GM23338 (cell line): ENCODE measurements around the gene UBE3C. TPM values are rescaled to one million over a fixed set of nuclear protein-coding genes. Genes with fewer than 3 reads are reported as not detected.
"Not testable (repeated sequence)": the region's sequence is repeated elsewhere in the genome, so short reads cannot be mapped to it uniquely, and the experiment has no call there.

Source experiments
- ATAC-seq: fragments of 200-7000 bp; cut with Tn5 transposase; 3 replicates; pipeline ENCODE4 v1.9.1; 2020
- DNase-seq: peaks from one replicate; pipeline ENCODE4 v3.0.0-alpha.2; 2015; ENCODE audit warnings: low spot score
- H2AFZ ChIP-seq: fragments of 200-600 bp; sonication (generic); 2 replicates; pipeline ENCODE4 v1.8.0; 2016; ENCODE audit warnings: antibody characterized with exemption, mild to moderate bottlenecking, moderate library complexity
- H3F3A ChIP-seq: fragments of 200-600 bp; sonication (generic); replicated peaks from 2 replicates; pipeline ENCODE4 v1.8.0; 2017; ENCODE audit warnings: antibody characterized with exemption, mixed run types, low read depth
- H3K27ac ChIP-seq: fragments of 200-600 bp; sonication (generic); 2 replicates; pipeline ENCODE4 v1.6.1; 2016; ENCODE audit warnings: low read depth
- H3K27me3 ChIP-seq: fragments of 200-600 bp; sonication (generic); 2 replicates; pipeline ENCODE4 v1.8.0; 2016; ENCODE audit warnings: mild to moderate bottlenecking, mixed run types, moderate library complexity; ENCODE audit not compliant: insufficient read depth
- H3K36me3 ChIP-seq: fragments of 200-600 bp; sonication (generic); 2 replicates; pipeline ENCODE4 v1.8.0; 2016; ENCODE audit warnings: mild to moderate bottlenecking; ENCODE audit not compliant: insufficient read depth
- H3K4me1 ChIP-seq: fragments of 200-600 bp; sonication (generic); 2 replicates; pipeline ENCODE4 v1.8.0; 2016; ENCODE audit warnings: mild to moderate bottlenecking, moderate library complexity; ENCODE audit not compliant: insufficient read depth
- H3K4me2 ChIP-seq: fragments of 200-600 bp; sonication (generic); 2 replicates; pipeline ENCODE4 v1.7.1; 2017; ENCODE audit warnings: mixed run types
- H3K4me3 ChIP-seq: fragments of 200-600 bp; sonication (generic); 2 replicates; pipeline ENCODE4 v1.6.1; 2016; ENCODE audit warnings: mixed run types
- H3K79me2 ChIP-seq: fragments of 200-600 bp; sonication (generic); replicated peaks from 2 replicates; pipeline ENCODE4 v1.8.0; 2017; ENCODE audit warnings: mild to moderate bottlenecking; ENCODE audit not compliant: insufficient read depth
- H3K9me2 ChIP-seq: fragments of 200-600 bp; sonication (generic); 2 replicates; pipeline ENCODE4 v1.8.0; 2017; ENCODE audit not compliant: insufficient read depth
- H4K20me1 ChIP-seq: fragments of 200-600 bp; sonication (generic); replicated peaks from 2 replicates; pipeline ENCODE4 v1.8.0; 2017; ENCODE audit warnings: mild to moderate bottlenecking; ENCODE audit not compliant: insufficient read depth
- H3K27ac Mint-ChIP-seq: 2 replicates; pipeline ENCODE4 v1.8.0; 2020; ENCODE audit warnings: inconsistent platforms, mild to moderate bottlenecking, moderate library complexity, mixed read lengths
- H3K27me3 Mint-ChIP-seq: 3 replicates; pipeline ENCODE4 v1.8.0; 2022; ENCODE audit warnings: low read depth, mild to moderate bottlenecking, moderate library complexity, mixed read lengths, inconsistent platforms; ENCODE audit not compliant: insufficient read depth, poor library complexity
- H3K36me3 Mint-ChIP-seq: 3 replicates; pipeline ENCODE4 v1.8.0; 2021; ENCODE audit warnings: low read depth, mild to moderate bottlenecking, inconsistent platforms, moderate library complexity, mixed read lengths
- H3K4me1 Mint-ChIP-seq: 3 replicates; pipeline ENCODE4 v1.8.0; 2020; ENCODE audit warnings: mild to moderate bottlenecking, inconsistent platforms, mixed read lengths
- H3K4me3 Mint-ChIP-seq: 3 replicates; pipeline ENCODE4 v1.8.0; 2021; ENCODE audit warnings: moderate library complexity, mild to moderate bottlenecking, inconsistent platforms, mixed read lengths
- H3K9me3 Mint-ChIP-seq: 3 replicates; pipeline ENCODE4 v1.8.0; 2020; ENCODE audit warnings: moderate library complexity, mild to moderate bottlenecking, inconsistent platforms, mixed read lengths
- EZH2phosphoT487 ChIP-seq: fragments of 200-600 bp; sonication (generic); IDR thresholded peaks from one replicate; pipeline ENCODE4 v1.8.1; 2018; ENCODE audit warnings: antibody characterized with exemption; ENCODE audit not compliant: unreplicated experiment
- JUNB ChIP-seq: IDR thresholded peaks from one replicate; pipeline ENCODE4 v1.6.1; 2016; ENCODE audit warnings: antibody characterized with exemption; ENCODE audit not compliant: unreplicated experiment
- NANOG ChIP-seq: IDR thresholded peaks from 2 replicates; pipeline ENCODE4 v1.6.1; 2016; ENCODE audit warnings: antibody characterized with exemption, borderline replicate concordance
- POLR2AphosphoS5 ChIP-seq: IDR thresholded peaks from 2 replicates; pipeline ENCODE4 v1.6.1; 2016; ENCODE audit warnings: antibody characterized with exemption, low read depth
- STAT1 ChIP-seq: IDR thresholded peaks from one replicate; pipeline ENCODE4 v1.6.1; 2016; ENCODE audit warnings: antibody characterized with exemption; ENCODE audit not compliant: unreplicated experiment
- polyA plus RNA-seq: library from polyadenylated mRNA; unstranded; fragments of >200 nt; fragmentation: Nextera tagmentation; extraction: Ambion mirVana; gene quantifications from 2 replicates; pipeline ENCODE4 v1.2.1, GENCODE V29; 2016
- total RNA-seq: library from RNA; depleted of rRNA; stranded (reverse); fragments of >200 nt; shearing (Covaris generic); gene quantifications from 2 replicates; pipeline ENCODE4 v1.2.3, GENCODE V29; 2014
- TF ChIP-seq, protein P1 (sequence below), 2 experiments: fragments of 200-600 bp in 1 of 2; sonication (generic) in 1 of 2; conservative IDR thresholded peaks; 2 replicates each; pipeline versions ENCODE4 v1.5.1 to v1.6.1; 2016 to 2017; ENCODE audit warnings: antibody characterized with exemption in 2 of 2, low read depth in 2 of 2, mild to moderate bottlenecking in 2 of 2, moderate library complexity in 1 of 2

The UBE3C gene
- total and polyA plus RNA-seq, 2 experiments from 2014 or later, result 16.8 to 76.9 TPM

- H3K9me3 Mint-ChIP-seq, result no peaks in the 10 kb centered on the region
- Histone ChIP-seq H3K4me3 (no peak overlapping the region), H2AFZ (no peak overlapping the region), H3K9me2 (no peaks in the 10 kb centered on the region), H3K4me2 (no peak overlapping the region), H4K20me1 (0 out of 2 replicates have a peak, but pooled peaks cover 9% of the 10 kb centered on the region), H3K4me1 (peaks cover 5% of the 10 kb centered on the region; the same call in 1 of the 2 replicates), H3K27me3 (no peaks in the 10 kb centered on the region), H3F3A (peaks cover 23% of the 10 kb centered on the region), H3K36me3 (peaks cover 6% of the 10 kb centered on the region; the same call in 1 of the 2 replicates), H3K79me2 (no peaks in the 10 kb centered on the region), H3K27ac (peak overlapping the region; percentile 50; the same call in 1 of the 2 replicates)
- DNase-seq (no peak), ATAC-seq (peak; percentile 8)
- no peak overlapping the region for H3K4me3 Mint-ChIP-seq
- H3K27ac Mint-ChIP-seq, result 0 out of 2 replicates have a peak overlapping the region, but pooled peaks have one; percentile 5
- H3K27me3 Mint-ChIP-seq, result peaks cover 12% of the 10 kb centered on the region
- TF ChIP-seq EZH2phosphoT487, result no peak
- peaks cover 13% of the 10 kb centered on the region for H3K36me3 Mint-ChIP-seq
- H3K4me1 Mint-ChIP-seq, result peaks cover 21% of the 10 kb centered on the region
Measured at GRCh38 chr7:157272351-157273207, 133.9 kb downstream of the UBE3C start.

DNA sequence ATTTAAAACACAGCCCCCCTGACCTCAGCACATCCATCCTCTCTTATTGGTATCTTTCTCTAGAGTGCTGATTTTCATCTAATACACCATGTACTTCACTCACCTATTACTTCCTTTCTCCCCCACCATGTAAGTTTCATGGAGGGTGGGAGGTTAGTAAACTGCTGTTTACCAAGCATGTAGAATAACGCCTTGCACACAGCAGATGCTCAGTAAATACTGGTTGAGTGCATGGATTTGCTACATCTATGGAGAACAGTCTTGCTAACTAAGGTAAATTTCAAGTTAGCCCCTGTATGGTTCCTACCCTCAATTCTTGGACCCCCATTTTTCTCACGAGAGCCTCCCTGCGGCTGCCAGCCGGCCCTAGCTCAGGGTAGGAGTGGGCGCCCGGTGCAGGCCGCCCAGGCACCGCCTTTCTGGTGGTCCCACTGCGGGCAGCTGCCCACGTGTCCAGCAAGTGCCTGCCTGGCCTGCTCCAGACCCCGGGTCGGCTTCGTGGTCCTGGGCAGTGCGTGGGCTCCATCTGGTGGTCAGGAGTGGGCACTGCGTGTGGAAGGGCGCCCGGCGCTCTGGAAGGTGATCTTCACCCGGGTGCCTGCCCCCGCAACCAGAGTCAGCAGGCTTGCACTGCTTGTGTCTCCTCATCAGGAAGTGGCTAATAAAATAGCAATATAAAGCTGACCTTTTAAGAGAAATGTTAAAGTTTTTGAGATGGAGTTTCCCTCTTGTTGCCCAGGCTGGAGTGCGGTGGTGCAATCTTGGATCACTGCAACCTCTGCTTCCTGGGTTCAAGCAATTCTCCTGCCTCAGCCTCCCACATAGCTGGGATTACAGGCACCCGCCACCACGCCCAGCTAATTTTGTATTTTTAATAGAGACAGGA lies 134.7 kb downstream of the UBE3C start:
- Histone ChIP-seq H3K4me2 (peak overlapping the region; percentile 55; the same call in 1 of the 2 replicates), H3K27me3 (no peaks in the 10 kb centered on the region), H3K36me3 (no peaks in the 10 kb centered on the region), H3K79me2 (no peaks in the 10 kb centered on the region), H3K4me1 (peaks cover 5% of the 10 kb centered on the region; the same call in 1 of the 2 replicates), H3K4me3 (no peak overlapping the region), H3F3A (peaks cover 18% of the 10 kb centered on the region), H3K9me2 (no peaks in the 10 kb centered on the region), H4K20me1 (0 out of 2 replicates have a peak, but pooled peaks cover 9% of the 10 kb centered on the region), H2AFZ (peak overlapping the region; percentile 66; the same call in 1 of the 2 replicates), H3K27ac (no peak overlapping the region)
- 0 out of 2 replicates have a peak overlapping the region, but pooled peaks have one; percentile 5 for H3K27ac Mint-ChIP-seq
- peaks cover 12% of the 10 kb centered on the region for H3K27me3 Mint-ChIP-seq
- no peaks in the 10 kb centered on the region; the same call in 2 of the 3 replicates for H3K9me3 Mint-ChIP-seq
- DNase-seq (peak; percentile 81), ATAC-seq (peak; percentile 80)
- peaks cover 9% of the 10 kb centered on the region for H3K36me3 Mint-ChIP-seq
- H3K4me3 Mint-ChIP-seq, result no peak overlapping the region
- peaks cover 21% of the 10 kb centered on the region for H3K4me1 Mint-ChIP-seq
- TF ChIP-seq, protein P1, sequence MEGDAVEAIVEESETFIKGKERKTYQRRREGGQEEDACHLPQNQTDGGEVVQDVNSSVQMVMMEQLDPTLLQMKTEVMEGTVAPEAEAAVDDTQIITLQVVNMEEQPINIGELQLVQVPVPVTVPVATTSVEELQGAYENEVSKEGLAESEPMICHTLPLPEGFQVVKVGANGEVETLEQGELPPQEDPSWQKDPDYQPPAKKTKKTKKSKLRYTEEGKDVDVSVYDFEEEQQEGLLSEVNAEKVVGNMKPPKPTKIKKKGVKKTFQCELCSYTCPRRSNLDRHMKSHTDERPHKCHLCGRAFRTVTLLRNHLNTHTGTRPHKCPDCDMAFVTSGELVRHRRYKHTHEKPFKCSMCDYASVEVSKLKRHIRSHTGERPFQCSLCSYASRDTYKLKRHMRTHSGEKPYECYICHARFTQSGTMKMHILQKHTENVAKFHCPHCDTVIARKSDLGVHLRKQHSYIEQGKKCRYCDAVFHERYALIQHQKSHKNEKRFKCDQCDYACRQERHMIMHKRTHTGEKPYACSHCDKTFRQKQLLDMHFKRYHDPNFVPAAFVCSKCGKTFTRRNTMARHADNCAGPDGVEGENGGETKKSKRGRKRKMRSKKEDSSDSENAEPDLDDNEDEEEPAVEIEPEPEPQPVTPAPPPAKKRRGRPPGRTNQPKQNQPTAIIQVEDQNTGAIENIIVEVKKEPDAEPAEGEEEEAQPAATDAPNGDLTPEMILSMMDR (conservative IDR thresholded peaks at IDR 0.05; ENCODE audit: low read depth in 2 of 2), result peak; percentile 87 to 99
- no peak; the same call in 1 of the 2 replicates for TF ChIP-seq POLR2AphosphoS5
- TF ChIP-seq STAT1, result no peak
- TF ChIP-seq EZH2phosphoT487, result no peak
- no peak for TF ChIP-seq JUNB
- TF ChIP-seq NANOG, result no peak

GRCh38 chr7:157274094-157274634 lies 135.4 kb downstream of the UBE3C start:
- H3K4me1 Mint-ChIP-seq, result peaks cover 21% of the 10 kb centered on the region
- not testable (repeated sequence) for DNase-seq, H3K36me3 ChIP-seq, H3K9me3 Mint-ChIP-seq, ATAC-seq, H3K79me2 ChIP-seq, H3K4me2 ChIP-seq, H3K36me3 Mint-ChIP-seq, H3K27me3 ChIP-seq, H3K9me2 ChIP-seq, H3K4me3 Mint-ChIP-seq, H3K4me1 ChIP-seq, H4K20me1 ChIP-seq, H3K4me3 ChIP-seq, H3K27me3 Mint-ChIP-seq, H3K27ac Mint-ChIP-seq, H3K27ac ChIP-seq, H2AFZ ChIP-seq
- peaks cover 22% of the 10 kb centered on the region for H3F3A ChIP-seq
